GM23248 (cell line): Measurements from ENCODE around the gene CRCP. TPM values are rescaled to one million over a fixed set of nuclear protein-coding genes. Genes with fewer than 3 reads are reported as not detected.

Experiments used
- DNase-seq: peaks from one replicate; pipeline ENCODE4 v3.0.0-alpha.2; 2015
- H2AFZ ChIP-seq: fragments of 200-600 bp; sonication (generic); 2 replicates; pipeline ENCODE4 v1.6.1; 2016; ENCODE audit warnings: antibody characterized with exemption
- H3F3A ChIP-seq: fragments of 200-600 bp; sonication (generic); 2 replicates; pipeline ENCODE4 v1.6.1; 2016; ENCODE audit warnings: mild to moderate bottlenecking, antibody characterized with exemption, mixed run types; ENCODE audit not compliant: insufficient read depth
- H3K27ac ChIP-seq: fragments of 200-600 bp; sonication (generic); 2 replicates; pipeline ENCODE4 v1.5.1; 2016; ENCODE audit warnings: mild to moderate bottlenecking
- H3K27me3 ChIP-seq: fragments of 200-600 bp; sonication (generic); replicated peaks from 2 replicates; pipeline ENCODE4 v1.6.1; 2016; ENCODE audit warnings: mild to moderate bottlenecking; ENCODE audit not compliant: insufficient read depth
- H3K36me3 ChIP-seq: fragments of 200-600 bp; sonication (generic); 2 replicates; pipeline ENCODE4 v1.6.1; 2016; ENCODE audit warnings: low read depth, mild to moderate bottlenecking
- H3K4me1 ChIP-seq: fragments of 200-600 bp; sonication (generic); 2 replicates; pipeline ENCODE4 v1.6.1; 2016; ENCODE audit warnings: mild to moderate bottlenecking; ENCODE audit not compliant: insufficient read depth
- H3K4me2 ChIP-seq: fragments of 200-600 bp; sonication (generic); one replicate; pipeline ENCODE4 v1.6.1; 2016; ENCODE audit warnings: mild to moderate bottlenecking; ENCODE audit not compliant: unreplicated experiment
- H3K4me3 ChIP-seq: fragments of 200-600 bp; sonication (generic); 2 replicates; pipeline ENCODE4 v1.5.1; 2016; ENCODE audit warnings: mild to moderate bottlenecking
- H3K79me2 ChIP-seq: fragments of 200-600 bp; sonication (generic); 2 replicates; pipeline ENCODE4 v1.6.1; 2016; ENCODE audit warnings: mild to moderate bottlenecking; ENCODE audit not compliant: insufficient read depth
- H3K9ac ChIP-seq: fragments of 200-600 bp; sonication (generic); 2 replicates; pipeline ENCODE4 v1.6.1; 2016; ENCODE audit warnings: mild to moderate bottlenecking
- H3K9me2 ChIP-seq: fragments of 200-600 bp; sonication (generic); 2 replicates; pipeline ENCODE4 v1.6.1; 2016; ENCODE audit warnings: mixed run types, mild to moderate bottlenecking, moderate library complexity; ENCODE audit not compliant: insufficient read depth
- H3K9me3 ChIP-seq: fragments of 200-600 bp; sonication (generic); one replicate; pipeline ENCODE4 v1.6.1; 2017; ENCODE audit warnings: low read depth
- H4K20me1 ChIP-seq: fragments of 200-600 bp; sonication (generic); 2 replicates; pipeline ENCODE4 v1.6.0; 2016; ENCODE audit not compliant: insufficient read depth
- EZH2 ChIP-seq: fragments of 200-600 bp; sonication (generic); IDR thresholded peaks from 2 replicates; pipeline ENCODE4 v1.6.1; 2018; ENCODE audit warnings: antibody characterized with exemption, mild to moderate bottlenecking; ENCODE audit not compliant: insufficient read depth, poor library complexity, severe bottlenecking
- EZH2phosphoT487 ChIP-seq: fragments of 200-600 bp; sonication (generic); IDR thresholded peaks from 2 replicates; pipeline ENCODE4 v1.6.1; 2018; ENCODE audit warnings: antibody characterized with exemption, moderate library complexity, mild to moderate bottlenecking, low read depth; ENCODE audit not compliant: insufficient read depth
- WGBS, 2 experiments: methylation state at CpG; one replicate each; pipeline ENCODE4 v1.1.6; 2015 to 2017; ENCODE audit warnings: low lambda C conversion rate in 2 of 2, low coverage in 1 of 2; ENCODE audit errors: missing lambda C conversion rate in 2 of 2; 5-methylcytosine and 5-hydroxymethylcytosine counted together
- in situ Hi-C: fragments of 300-500 bp; cut with MboI; formaldehyde crosslinking; loops from 2 replicates; pipeline ENCODE4 v1.15.0; 2020
- polyA plus RNA-seq: library from polyadenylated mRNA; unstranded; fragments of >200 nt; fragmentation: Nextera tagmentation; extraction: Ambion mirVana; gene quantifications from 2 replicates; pipeline ENCODE4 v1.2.1, GENCODE V29; 2016
- total RNA-seq: library from RNA; depleted of rRNA; stranded (reverse); fragments of >200 nt; shearing (Covaris generic); gene quantifications from 2 replicates; pipeline ENCODE4 v1.2.3, GENCODE V29; 2014

CRCP gene
- total and polyA plus RNA-seq, 2 experiments from 2014 or later: 28.6 to 31.3 TPM

GRCh38 chr7:66183700-66184099 is 69.1 kb downstream of the CRCP start:
- peaks cover 25% of the 10 kb centered on the region for H3K4me1 ChIP-seq
- TF ChIP-seq EZH2phosphoT487 (no peak), EZH2 (no peak)
- no peaks in the 10 kb centered on the region for H3K79me2 ChIP-seq
- no peaks in the 10 kb centered on the region for H3K9me3 ChIP-seq
- peak overlapping the region; percentile 32 for H3K9ac ChIP-seq
- no peak overlapping the region for H3K4me2 ChIP-seq
- DNase-seq: peak; percentile 94
- no peaks in the 10 kb centered on the region for H3K36me3 ChIP-seq
- no peaks in the 10 kb centered on the region for H3K27me3 ChIP-seq
- H3F3A ChIP-seq: peaks cover 9% of the 10 kb centered on the region
- H4K20me1 ChIP-seq: no peaks in the 10 kb centered on the region
- in situ Hi-C loops: no loop called here
- WGBS, 2 experiments: 61 to 73% methylated on average over 2 of the region's 2 CpGs
- H3K4me3 ChIP-seq: no peak overlapping the region
- H3K27ac ChIP-seq: peak overlapping the region; percentile 78
- H3K9me2 ChIP-seq: no peaks in the 10 kb centered on the region
- no peak overlapping the region for H2AFZ ChIP-seq

GRCh38 chr7:66185680-66186187 is 71.1 kb downstream of the CRCP start:
- H3K79me2 ChIP-seq: no peaks in the 10 kb centered on the region
- H3K36me3 ChIP-seq: no peaks in the 10 kb centered on the region
- TF ChIP-seq EZH2phosphoT487 (no peak), EZH2 (no peak)
- H3K4me2 ChIP-seq: no peak overlapping the region
- H3K4me3 ChIP-seq: no peak overlapping the region
- in situ Hi-C loops: no loop called here
- H3F3A ChIP-seq: peaks cover 9% of the 10 kb centered on the region
- H2AFZ ChIP-seq: no peak overlapping the region
- peaks cover 25% of the 10 kb centered on the region for H3K4me1 ChIP-seq
- no peaks in the 10 kb centered on the region for H3K9me2 ChIP-seq
- no peaks in the 10 kb centered on the region for H3K27me3 ChIP-seq
- H3K27ac ChIP-seq: no peak overlapping the region
- DNase-seq: no peak
- no peaks in the 10 kb centered on the region for H4K20me1 ChIP-seq
- 95 to 96% methylated on average over 8 of the region's 8 CpGs for WGBS, 2 experiments
- no peak overlapping the region for H3K9ac ChIP-seq
- no peaks in the 10 kb centered on the region for H3K9me3 ChIP-seq

- Histone ChIP-seq H3K36me3 (no peaks in the 10 kb centered on the region), H3K4me1 (peaks cover 25% of the 10 kb centered on the region), H3K4me3 (no peak overlapping the region), H3F3A (peaks cover 9% of the 10 kb centered on the region), H3K27ac (no peak overlapping the region), H3K79me2 (no peaks in the 10 kb centered on the region), H4K20me1 (no peaks in the 10 kb centered on the region), H3K9me3 (no peaks in the 10 kb centered on the region), H3K9me2 (no peaks in the 10 kb centered on the region), H2AFZ (no peak overlapping the region), H3K4me2 (no peak overlapping the region), H3K9ac (no peak overlapping the region), H3K27me3 (no peaks in the 10 kb centered on the region)
- TF ChIP-seq EZH2phosphoT487: no peak
- TF ChIP-seq EZH2: no peak
- in situ Hi-C loops: no loop called here
- WGBS, 2 experiments: 85 to 87% methylated on average over 4 of the region's 4 CpGs
- DNase-seq: no peak
Measured at GRCh38 chr7:66186991-66187390, 72.3 kb downstream of the CRCP start.

GRCh38 chr7:66187905-66188304 is 73.3 kb downstream of the CRCP start:
- no peak overlapping the region for H2AFZ ChIP-seq

GRCh38 chr7:66188645-66189044 is 74.0 kb downstream of the CRCP start:
- Histone ChIP-seq H4K20me1 (no peaks in the 10 kb centered on the region), H3K4me3 (no peak overlapping the region), H3K9me3 (no peaks in the 10 kb centered on the region), H3K9me2 (no peaks in the 10 kb centered on the region), H3K4me1 (peaks cover 20% of the 10 kb centered on the region), H3K9ac (no peak overlapping the region), H3K4me2 (no peak overlapping the region), H3F3A (peaks cover 9% of the 10 kb centered on the region), H3K36me3 (no peaks in the 10 kb centered on the region), H3K27me3 (no peaks in the 10 kb centered on the region), H3K27ac (no peak overlapping the region), H2AFZ (no peak overlapping the region), H3K79me2 (no peaks in the 10 kb centered on the region)
- DNase-seq: no peak
- WGBS, 2 experiments: 77 to 85% methylated on average over 2 of the region's 2 CpGs
- in situ Hi-C loops: no loop called here
- no peak for TF ChIP-seq EZH2phosphoT487
- no peak for TF ChIP-seq EZH2

More at GRCh38 chr7:66187905-66188304, 73.3 kb downstream of the CRCP start:
- WGBS, 2 experiments: 0 to 5% methylated on average over 1 of the region's 1 CpG
- Histone ChIP-seq H3K9me2 (no peaks in the 10 kb centered on the region), H3K4me3 (no peak overlapping the region), H3K4me1 (peaks cover 25% of the 10 kb centered on the region), H4K20me1 (no peaks in the 10 kb centered on the region), H3K4me2 (peak overlapping the region; percentile 30), H3K9me3 (no peaks in the 10 kb centered on the region), H3F3A (peaks cover 9% of the 10 kb centered on the region), H3K27me3 (no peaks in the 10 kb centered on the region), H3K36me3 (no peaks in the 10 kb centered on the region), H3K9ac (peak overlapping the region; percentile 40; the same call in 1 of the 2 replicates), H3K27ac (peak overlapping the region; percentile 25), H3K79me2 (no peaks in the 10 kb centered on the region)
- no peak for TF ChIP-seq EZH2
- no peak for TF ChIP-seq EZH2phosphoT487
- in situ Hi-C loops: no loop called here
- DNase-seq: peak; percentile 96
